OCI-LY3 (cell line): Measurements from ENCODE around the gene TSGA10IP.

Experiments
- H2AFZ ChIP-seq: fragments of 200-600, 300-600 bp; shearing (Covaris generic); 2 replicates; pipeline ENCODE4 v1.6.0; 2014; ENCODE audit warnings: antibody characterized with exemption, low read depth, low read length
- H3K27ac ChIP-seq: fragments of 200-600, 300-600 bp; sonication (generic); 2 replicates; pipeline ENCODE4 v1.5.1; 2014; ENCODE audit warnings: mild to moderate bottlenecking, low read length, moderate library complexity, mixed read lengths
- H3K27me3 ChIP-seq: fragments of 200-600, 300-600 bp; sonication (generic); 2 replicates; pipeline ENCODE4 v1.6.1; 2014; ENCODE audit warnings: low read depth, low read length, mixed read lengths
- H3K36me3 ChIP-seq: fragments of 200-600, 300-600 bp; sonication (generic); replicated peaks from 2 replicates; pipeline ENCODE3; 2014; ENCODE audit warnings: low read depth, low read length, mixed read lengths
- H3K4me1 ChIP-seq: fragments of 300-600, 200-600 bp; sonication (generic); 2 replicates; pipeline ENCODE4 v1.6.1; 2014; ENCODE audit warnings: low read length, mixed read lengths
- H3K4me2 ChIP-seq: fragments of 200-600, 300-600 bp; sonication (generic); 2 replicates; pipeline ENCODE4 v1.6.1; 2014; ENCODE audit warnings: low read length, mixed read lengths
- H3K4me3 ChIP-seq: fragments of 300-600, 200-600 bp; sonication (generic); 2 replicates; pipeline ENCODE4 v1.5.1; 2014; ENCODE audit warnings: antibody characterized with exemption, mild to moderate bottlenecking, low read length, moderate library complexity
- H3K79me2 ChIP-seq: fragments of 300-600, 200-600 bp; shearing (Covaris generic); 2 replicates; pipeline ENCODE4 v1.6.1; 2014; ENCODE audit warnings: mild to moderate bottlenecking, low read length, mixed read lengths
- H3K9ac ChIP-seq: fragments of 300-600, 200-600 bp; shearing (Covaris generic); 2 replicates; pipeline ENCODE4 v1.6.0; 2014; ENCODE audit warnings: mild to moderate bottlenecking, low read length, moderate library complexity
- H3K9me3 ChIP-seq: fragments of 200-600, 300-600 bp; shearing (Covaris generic); 2 replicates; pipeline ENCODE4 v1.6.1; 2014; ENCODE audit warnings: low read length, mixed read lengths; ENCODE audit not compliant: insufficient read depth
- H4K20me1 ChIP-seq: fragments of 200-600, 300-600 bp; sonication (generic); 2 replicates; pipeline ENCODE4 v1.6.1; 2016; ENCODE audit warnings: low read length, mixed read lengths; ENCODE audit not compliant: insufficient read depth
- CTCF ChIP-seq: fragments of 200-600, 300-600 bp; sonication (generic); IDR thresholded peaks from 2 replicates; pipeline ENCODE4 v1.5.1; 2014; ENCODE audit warnings: antibody characterized with exemption, low read length, low read depth
- EZH2phosphoT487 ChIP-seq: fragments of 200-600 bp; shearing (Covaris generic); IDR thresholded peaks from 2 replicates; pipeline ENCODE4 v1.6.1; 2018; ENCODE audit warnings: antibody characterized with exemption, mixed run types, low read depth

Gene TSGA10IP

GRCh38 chr11:66006891-66007176 lies 61.6 kb downstream of the TSGA10IP start:
- H3K27ac ChIP-seq: no peak overlapping the region
- peaks cover 21% of the 10 kb centered on the region for H3K79me2 ChIP-seq
- H3K4me1 ChIP-seq: peaks cover 6% of the 10 kb centered on the region
- no peak overlapping the region for H3K4me3 ChIP-seq
- no peaks in the 10 kb centered on the region for H4K20me1 ChIP-seq
- no peak overlapping the region for H3K9ac ChIP-seq
- peaks cover 19% of the 10 kb centered on the region for H3K36me3 ChIP-seq
- H2AFZ ChIP-seq: no peak overlapping the region
- no peaks in the 10 kb centered on the region for H3K9me3 ChIP-seq
- H3K27me3 ChIP-seq: no peaks in the 10 kb centered on the region
- H3K4me2 ChIP-seq: no peak overlapping the region
- no peak for TF ChIP-seq EZH2phosphoT487
- TF ChIP-seq CTCF: no peak

- Histone ChIP-seq H3K9me3 (no peaks in the 10 kb centered on the region), H3K9ac (no peak overlapping the region), H3K36me3 (peaks cover 19% of the 10 kb centered on the region), H3K27me3 (no peaks in the 10 kb centered on the region), H3K4me1 (peaks cover 6% of the 10 kb centered on the region), H2AFZ (no peak overlapping the region), H3K4me3 (no peak overlapping the region), H3K79me2 (peaks cover 19% of the 10 kb centered on the region), H3K27ac (no peak overlapping the region), H4K20me1 (no peaks in the 10 kb centered on the region), H3K4me2 (no peak overlapping the region)
- TF ChIP-seq EZH2phosphoT487: no peak
- no peak for TF ChIP-seq CTCF
These were observed 61.9 kb downstream of the TSGA10IP start for GRCh38 chr11:66007201-66007634.

GRCh38 chr11:66008095-66008467 lies 62.8 kb downstream of the TSGA10IP start:
- Histone ChIP-seq H3K9ac (no peak overlapping the region), H2AFZ (no peak overlapping the region), H3K4me3 (no peak overlapping the region), H3K9me3 (no peaks in the 10 kb centered on the region), H3K4me1 (peaks cover 5% of the 10 kb centered on the region), H3K27me3 (no peaks in the 10 kb centered on the region), H3K36me3 (peaks cover 19% of the 10 kb centered on the region), H3K79me2 (peaks cover 14% of the 10 kb centered on the region), H3K27ac (no peak overlapping the region), H4K20me1 (no peaks in the 10 kb centered on the region), H3K4me2 (no peak overlapping the region)
- no peak for TF ChIP-seq CTCF
- TF ChIP-seq EZH2phosphoT487: no peak

DNA sequence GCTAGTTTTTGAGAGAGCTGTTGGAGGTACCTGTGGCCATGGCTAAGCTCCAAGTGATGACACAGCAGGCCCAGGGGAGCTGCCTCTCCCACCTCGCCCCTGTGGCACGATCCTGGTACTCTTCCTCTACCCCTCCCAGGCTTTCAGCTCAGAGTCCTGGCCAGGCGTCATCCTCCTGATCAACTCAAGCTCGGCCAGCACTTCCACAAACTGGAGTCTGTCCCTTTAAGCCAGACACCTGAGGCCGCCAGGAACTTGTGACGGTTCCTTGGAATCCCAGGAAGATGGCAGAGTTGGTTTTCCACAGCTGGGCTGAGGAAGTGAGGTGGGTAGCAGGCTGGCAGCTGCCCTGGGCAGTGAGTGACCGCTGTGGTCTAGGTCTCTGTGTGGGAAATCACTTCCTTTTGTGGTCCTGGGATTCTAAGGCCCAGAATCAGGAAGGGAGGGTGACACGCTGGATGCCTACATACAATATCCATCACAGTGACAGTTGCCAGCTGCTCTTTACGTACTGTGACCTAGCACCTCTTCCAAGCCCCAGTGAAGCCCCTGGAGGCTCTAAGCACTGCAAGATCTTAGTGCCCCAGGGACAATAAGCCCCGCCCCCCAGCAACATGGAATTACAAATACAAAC lies 63.3 kb downstream of the TSGA10IP start:
- Histone ChIP-seq H2AFZ (no peak overlapping the region), H3K27me3 (no peaks in the 10 kb centered on the region), H3K4me3 (no peak overlapping the region), H4K20me1 (no peaks in the 10 kb centered on the region), H3K4me1 (0 out of 2 replicates have a peak, but pooled peaks cover under 1% of the 10 kb centered on the region), H3K27ac (no peak overlapping the region), H3K36me3 (peaks cover 19% of the 10 kb centered on the region), H3K4me2 (no peak overlapping the region), H3K9me3 (no peaks in the 10 kb centered on the region), H3K9ac (no peak overlapping the region), H3K79me2 (peaks cover 9% of the 10 kb centered on the region)
- TF ChIP-seq EZH2phosphoT487 (no peak), CTCF (no peak)
